Stimulated activated CD4-positive, alpha-beta T cell treated with anti-CD3 and anti-CD28 coated beads, Interleukin-12 subunit alpha, Interleukin-12 subunit beta, amount 100 ng/mL, for 24 hours (primary cell): ENCODE measurements around the gene FAM13A.
"Not testable (repeated sequence)": the region's sequence is repeated elsewhere in the genome, so short reads cannot be mapped to it uniquely, and the experiment has no call there.

Experiments
- DNase-seq, 2 experiments: peaks; one replicate each; pipeline ENCODE4 v3.0.0-alpha.2; 2020; ENCODE audit warnings: low read depth in 2 of 2

Gene FAM13A

GRCh38 chr4:89042055-89042454, 14.9 kb downstream of the FAM13A start:
- no peak for DNase-seq

- DNase-seq = no peak
Measured at GRCh38 chr4:89039730-89040338, 17.2 kb downstream of the FAM13A start.

- no peak for DNase-seq
Measured at GRCh38 chr4:89036535-89036934, 20.4 kb downstream of the FAM13A start.

- no peak for DNase-seq
Measured at GRCh38 chr4:89031272-89031671, 25.7 kb downstream of the FAM13A start.

GRCh38 chr4:89029591-89029990, 27.4 kb downstream of the FAM13A start:
- no peak for DNase-seq

- DNase-seq = no peak
Measured at GRCh38 chr4:89026542-89026941, 30.4 kb downstream of the FAM13A start.

- DNase-seq = peak in 1 of 2 experiments; percentile 13
Measured at GRCh38 chr4:89024051-89024675, 32.8 kb downstream of the FAM13A start.

- DNase-seq = no peak
Measured at GRCh38 chr4:89023140-89023539, 33.8 kb downstream of the FAM13A start.

- DNase-seq = no peak
Measured at GRCh38 chr4:89022426-89023128, 34.4 kb downstream of the FAM13A start.

GRCh38 chr4:89021684-89022083, 35.3 kb downstream of the FAM13A start:
- no peak for DNase-seq

- no peak for DNase-seq
Measured at GRCh38 chr4:89021062-89021461, 35.9 kb downstream of the FAM13A start.

- not testable (repeated sequence) for DNase-seq
Measured at GRCh38 chr4:89014897-89015296, 42.1 kb downstream of the FAM13A start.

GRCh38 chr4:89009761-89010369, 47.1 kb downstream of the FAM13A start:
- no peak for DNase-seq

- no peak for DNase-seq
Measured at GRCh38 chr4:89009115-89009514, 47.9 kb downstream of the FAM13A start.

GRCh38 chr4:89008166-89008565, 48.8 kb downstream of the FAM13A start:
- DNase-seq = no peak

GRCh38 chr4:89007338-89007939, 49.5 kb downstream of the FAM13A start:
- DNase-seq = no peak

GRCh38 chr4:89006307-89006706, 50.7 kb downstream of the FAM13A start:
- no peak for DNase-seq

GRCh38 chr4:89005066-89005465, 51.9 kb downstream of the FAM13A start:
- DNase-seq = not testable (repeated sequence)

GRCh38 chr4:89001647-89002445, 55.1 kb downstream of the FAM13A start:
- DNase-seq = no peak

- DNase-seq = no peak
Measured at GRCh38 chr4:89000844-89001360, 56.1 kb downstream of the FAM13A start.

GRCh38 chr4:89000382-89000781, 56.6 kb downstream of the FAM13A start:
- no peak for DNase-seq
